ENCODE results near the gene GPC6.
A peak's percentile ranks its signal among the peaks of the same experiment; 100 is the strongest.
"Not testable (repeated sequence)": the region's sequence is repeated elsewhere in the genome, so short reads cannot be mapped to it uniquely, and the experiment has no call there.

Gene GPC6

GRCh38 chr13:93309886-93310523, 83.4 kb downstream of the GPC6 start:
- H3K27ac Mint-ChIP-seq: no peak overlapping the region
- no peak overlapping the region for H3K4me3 Mint-ChIP-seq
- no peak for ATAC-seq
- H3K27me3 Mint-ChIP-seq: no peaks in the 10 kb centered on the region
- no peaks in the 10 kb centered on the region for H3K4me1 Mint-ChIP-seq
- H3K36me3 Mint-ChIP-seq: no peaks in the 10 kb centered on the region
- H3K9me3 Mint-ChIP-seq: peaks cover 5% of the 10 kb centered on the region

GRCh38 chr13:93316841-93317240, 90.2 kb downstream of the GPC6 start:
- no peaks in the 10 kb centered on the region for H3K36me3 Mint-ChIP-seq
- H3K4me3 Mint-ChIP-seq: no peak overlapping the region
- no peak overlapping the region for H3K27ac Mint-ChIP-seq
- no peak for ATAC-seq
- H3K4me1 Mint-ChIP-seq: no peaks in the 10 kb centered on the region
- peaks cover 7% of the 10 kb centered on the region for H3K9me3 Mint-ChIP-seq
- no peaks in the 10 kb centered on the region for H3K27me3 Mint-ChIP-seq

GRCh38 chr13:93318534-93319254, 92.1 kb downstream of the GPC6 start:
- no peak overlapping the region for H3K27ac Mint-ChIP-seq
- no peak overlapping the region for H3K4me3 Mint-ChIP-seq

GRCh38 chr13:93320942-93321341, 94.3 kb downstream of the GPC6 start:
- peaks cover 13% of the 10 kb centered on the region for H3K9me3 Mint-ChIP-seq
- H3K36me3 Mint-ChIP-seq: no peaks in the 10 kb centered on the region
- H3K27me3 Mint-ChIP-seq: no peaks in the 10 kb centered on the region
- no peak overlapping the region for H3K4me3 Mint-ChIP-seq
- no peak for ATAC-seq
- H3K27ac Mint-ChIP-seq: no peak overlapping the region
- no peaks in the 10 kb centered on the region for H3K4me1 Mint-ChIP-seq

More at GRCh38 chr13:93318534-93319254, 92.1 kb downstream of the GPC6 start:
- no peaks in the 10 kb centered on the region for H3K4me1 Mint-ChIP-seq
- ATAC-seq: no peak
- H3K27me3 Mint-ChIP-seq: no peaks in the 10 kb centered on the region
- no peaks in the 10 kb centered on the region for H3K36me3 Mint-ChIP-seq
- peaks cover 12% of the 10 kb centered on the region for H3K9me3 Mint-ChIP-seq

GRCh38 chr13:93323880-93324279, 97.3 kb downstream of the GPC6 start:
- ATAC-seq, H3K36me3 Mint-ChIP-seq, H3K27me3 Mint-ChIP-seq, H3K4me1 Mint-ChIP-seq, H3K4me3 Mint-ChIP-seq, H3K27ac Mint-ChIP-seq, H3K9me3 Mint-ChIP-seq: not testable (repeated sequence)

- H3K27ac Mint-ChIP-seq: no peak overlapping the region
- H3K27me3 Mint-ChIP-seq: no peaks in the 10 kb centered on the region
- H3K4me1 Mint-ChIP-seq: no peaks in the 10 kb centered on the region
- H3K36me3 Mint-ChIP-seq: no peaks in the 10 kb centered on the region
- peaks cover 9% of the 10 kb centered on the region for H3K9me3 Mint-ChIP-seq
- peak; percentile 36 for ATAC-seq
- no peak overlapping the region for H3K4me3 Mint-ChIP-seq
Measured at GRCh38 chr13:93325303-93326233, 99.0 kb downstream of the GPC6 start.

GRCh38 chr13:93326234-93326811, 99.7 kb downstream of the GPC6 start:
- no peaks in the 10 kb centered on the region for H3K27me3 Mint-ChIP-seq
- H3K4me1 Mint-ChIP-seq: no peaks in the 10 kb centered on the region
- ATAC-seq: no peak
- H3K27ac Mint-ChIP-seq: no peak overlapping the region
- peaks cover 9% of the 10 kb centered on the region for H3K9me3 Mint-ChIP-seq
- no peaks in the 10 kb centered on the region for H3K36me3 Mint-ChIP-seq
- H3K4me3 Mint-ChIP-seq: no peak overlapping the region

- Mint-ChIP-seq H3K4me3 (no peak overlapping the region), H3K27ac (no peak overlapping the region), H3K27me3 (no peaks in the 10 kb centered on the region), H3K36me3 (no peaks in the 10 kb centered on the region), H3K4me1 (no peaks in the 10 kb centered on the region), H3K9me3 (peaks cover 10% of the 10 kb centered on the region)
- ATAC-seq: no peak
Measured at GRCh38 chr13:93328943-93329342, 102.3 kb downstream of the GPC6 start.

- Mint-ChIP-seq H3K4me3 (no peak overlapping the region), H3K9me3 (peaks cover 4% of the 10 kb centered on the region), H3K27me3 (no peaks in the 10 kb centered on the region), H3K36me3 (no peaks in the 10 kb centered on the region), H3K4me1 (no peaks in the 10 kb centered on the region), H3K27ac (no peak overlapping the region)
- ATAC-seq: no peak
Measured at GRCh38 chr13:93336728-93337127, 110.1 kb downstream of the GPC6 start.

GRCh38 chr13:93338030-93338429, 111.4 kb downstream of the GPC6 start:
- Mint-ChIP-seq H3K36me3 (no peaks in the 10 kb centered on the region), H3K4me1 (no peaks in the 10 kb centered on the region), H3K27me3 (no peaks in the 10 kb centered on the region), H3K9me3 (peaks cover 4% of the 10 kb centered on the region), H3K4me3 (no peak overlapping the region), H3K27ac (no peak overlapping the region)
- no peak for ATAC-seq

- no peaks in the 10 kb centered on the region for H3K27me3 Mint-ChIP-seq
- no peaks in the 10 kb centered on the region for H3K36me3 Mint-ChIP-seq
- ATAC-seq: no peak
- H3K4me1 Mint-ChIP-seq: no peaks in the 10 kb centered on the region
- peaks cover 4% of the 10 kb centered on the region for H3K9me3 Mint-ChIP-seq
- no peak overlapping the region for H3K4me3 Mint-ChIP-seq
- no peak overlapping the region for H3K27ac Mint-ChIP-seq
Measured at GRCh38 chr13:93338906-93339305, 112.3 kb downstream of the GPC6 start.

GRCh38 chr13:93339550-93339949, 112.9 kb downstream of the GPC6 start:
- Mint-ChIP-seq H3K4me1 (no peaks in the 10 kb centered on the region), H3K27ac (no peak overlapping the region), H3K27me3 (no peaks in the 10 kb centered on the region), H3K36me3 (no peaks in the 10 kb centered on the region), H3K9me3 (peaks cover 4% of the 10 kb centered on the region), H3K4me3 (no peak overlapping the region)
- ATAC-seq: no peak

- ATAC-seq: no peak
- Mint-ChIP-seq H3K4me1 (no peaks in the 10 kb centered on the region), H3K9me3 (peaks cover 4% of the 10 kb centered on the region), H3K4me3 (no peak overlapping the region), H3K27ac (no peak overlapping the region), H3K36me3 (no peaks in the 10 kb centered on the region), H3K27me3 (no peaks in the 10 kb centered on the region)
Measured at GRCh38 chr13:93341517-93341916, 114.9 kb downstream of the GPC6 start.

GRCh38 chr13:93343097-93343496, 116.5 kb downstream of the GPC6 start:
- no peak for ATAC-seq
- no peak overlapping the region for H3K27ac Mint-ChIP-seq
- no peaks in the 10 kb centered on the region for H3K4me1 Mint-ChIP-seq
- no peaks in the 10 kb centered on the region for H3K36me3 Mint-ChIP-seq
- H3K27me3 Mint-ChIP-seq: no peaks in the 10 kb centered on the region
- peaks cover 4% of the 10 kb centered on the region for H3K9me3 Mint-ChIP-seq
- no peak overlapping the region for H3K4me3 Mint-ChIP-seq

- no peak for ATAC-seq
- H3K4me3 Mint-ChIP-seq: no peak overlapping the region
- no peaks in the 10 kb centered on the region for H3K4me1 Mint-ChIP-seq
- H3K27ac Mint-ChIP-seq: no peak overlapping the region
- peaks cover 4% of the 10 kb centered on the region for H3K9me3 Mint-ChIP-seq
- no peaks in the 10 kb centered on the region for H3K27me3 Mint-ChIP-seq
- H3K36me3 Mint-ChIP-seq: no peaks in the 10 kb centered on the region
Measured at GRCh38 chr13:93344048-93344705, 117.6 kb downstream of the GPC6 start.
